NCI-H2196 treated with DMSO at 0.1 percent for 48 hours (cell line): Measurements from ENCODE around the gene TBL1XR1.

Experiments used
- DNase-seq: peaks from one replicate; lab custom pipeline; 2025; ENCODE audit not compliant: unreplicated experiment; lab: John Stamatoyannopoulos, UW

Gene TBL1XR1

GRCh38 chr3:177110895-177111294 lies 86.4 kb downstream of the TBL1XR1 start:
- no peak for DNase-seq

- no peak for DNase-seq
Measured at GRCh38 chr3:177110386-177110785, 86.9 kb downstream of the TBL1XR1 start.

- DNase-seq: no peak
Measured at GRCh38 chr3:177109688-177110330, 87.5 kb downstream of the TBL1XR1 start.

- no peak for DNase-seq
Measured at GRCh38 chr3:177108648-177109047, 88.6 kb downstream of the TBL1XR1 start.

- no peak for DNase-seq
Measured at GRCh38 chr3:177107461-177108239, 89.6 kb downstream of the TBL1XR1 start.

- DNase-seq: no peak
Measured at GRCh38 chr3:177106594-177106993, 90.7 kb downstream of the TBL1XR1 start.

GRCh38 chr3:177106184-177106583 lies 91.1 kb downstream of the TBL1XR1 start:
- DNase-seq: no peak

GRCh38 chr3:177105623-177106022 lies 91.7 kb downstream of the TBL1XR1 start:
- no peak for DNase-seq

- no peak for DNase-seq
Measured at GRCh38 chr3:177104299-177104992, 92.8 kb downstream of the TBL1XR1 start.

- DNase-seq: no peak
Measured at GRCh38 chr3:177102553-177102952, 94.7 kb downstream of the TBL1XR1 start.

- no peak for DNase-seq
Measured at GRCh38 chr3:177098551-177098950, 98.7 kb downstream of the TBL1XR1 start.

GRCh38 chr3:177096615-177097014 lies 100.7 kb downstream of the TBL1XR1 start:
- no peak for DNase-seq

GRCh38 chr3:177093966-177094365 lies 103.3 kb downstream of the TBL1XR1 start:
- DNase-seq: no peak

- no peak for DNase-seq
Measured at GRCh38 chr3:177089901-177090300, 107.4 kb downstream of the TBL1XR1 start.

- DNase-seq: no peak
Measured at GRCh38 chr3:177089110-177089509, 108.2 kb downstream of the TBL1XR1 start.

GRCh38 chr3:177085794-177086193 lies 111.5 kb downstream of the TBL1XR1 start:
- DNase-seq: no peak

GRCh38 chr3:177084616-177085015 lies 112.7 kb downstream of the TBL1XR1 start:
- no peak for DNase-seq

GRCh38 chr3:177080122-177080521 lies 117.2 kb downstream of the TBL1XR1 start:
- no peak for DNase-seq

GRCh38 chr3:177079684-177080083 lies 117.6 kb downstream of the TBL1XR1 start:
- no peak for DNase-seq

GRCh38 chr3:177071496-177072156 lies 125.7 kb downstream of the TBL1XR1 start:
- DNase-seq: no peak

GRCh38 chr3:177069514-177070329 lies 127.6 kb downstream of the TBL1XR1 start:
- no peak for DNase-seq
